Stomach (tissue), 4 donors: ENCODE data around the gene DACH1.

Source experiments
- EP300 ChIP-seq: sonication (generic); formaldehyde crosslinking; IDR thresholded peaks from one replicate; pipeline ENCODE4 v1.6.1; 2017; ENCODE audit warnings: antibody characterized with exemption
- POLR2A ChIP-seq, 4 donors: fragments of 450-650 bp; IDR thresholded peaks; one replicate each; pipeline ENCODE4 v1.6.1; 2016; ENCODE audit warnings: antibody characterized with exemption in 4 of 4, control low read depth in 2 of 4, mild to moderate bottlenecking in 1 of 4, moderate library complexity in 1 of 4
- POLR2AphosphoS5 ChIP-seq, 3 donors: sonication (generic); formaldehyde crosslinking; IDR thresholded peaks; one replicate each; pipeline ENCODE4 v1.6.1; 2016; ENCODE audit warnings: antibody characterized with exemption in 3 of 3
- TF ChIP-seq, protein P1 (sequence below), 7 experiments: fragments of 450-650 bp in 4 of 7; fragments of 200-600 bp in 3 of 7; sonication (generic) in 3 of 7; IDR thresholded peaks; one replicate each; pipeline ENCODE4 v1.5.1; 2016 to 2019; ENCODE audit warnings: antibody characterized with exemption in 7 of 7, control low read depth in 2 of 7, mild to moderate bottlenecking in 1 of 7

DNA sequence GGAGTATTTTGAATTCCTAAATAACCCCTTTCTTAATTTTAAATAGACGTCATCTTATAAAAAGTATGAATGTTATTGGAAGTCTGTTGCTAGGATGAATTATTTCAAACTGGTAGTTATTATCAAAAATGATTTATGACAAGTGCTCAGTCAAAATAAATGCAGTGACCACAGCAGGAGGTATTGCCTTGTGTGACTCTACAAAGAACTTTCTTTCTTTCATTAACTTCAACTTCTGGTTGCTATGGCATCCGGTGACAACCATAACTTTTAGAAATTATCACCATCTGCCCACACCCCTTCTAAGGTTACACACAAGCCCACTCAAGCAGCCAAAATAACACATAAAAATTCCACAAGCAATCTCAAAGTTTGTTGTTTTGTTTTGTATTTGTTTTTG, 189.9 kb downstream of the DACH1 start:
- TF ChIP-seq, protein P1, sequence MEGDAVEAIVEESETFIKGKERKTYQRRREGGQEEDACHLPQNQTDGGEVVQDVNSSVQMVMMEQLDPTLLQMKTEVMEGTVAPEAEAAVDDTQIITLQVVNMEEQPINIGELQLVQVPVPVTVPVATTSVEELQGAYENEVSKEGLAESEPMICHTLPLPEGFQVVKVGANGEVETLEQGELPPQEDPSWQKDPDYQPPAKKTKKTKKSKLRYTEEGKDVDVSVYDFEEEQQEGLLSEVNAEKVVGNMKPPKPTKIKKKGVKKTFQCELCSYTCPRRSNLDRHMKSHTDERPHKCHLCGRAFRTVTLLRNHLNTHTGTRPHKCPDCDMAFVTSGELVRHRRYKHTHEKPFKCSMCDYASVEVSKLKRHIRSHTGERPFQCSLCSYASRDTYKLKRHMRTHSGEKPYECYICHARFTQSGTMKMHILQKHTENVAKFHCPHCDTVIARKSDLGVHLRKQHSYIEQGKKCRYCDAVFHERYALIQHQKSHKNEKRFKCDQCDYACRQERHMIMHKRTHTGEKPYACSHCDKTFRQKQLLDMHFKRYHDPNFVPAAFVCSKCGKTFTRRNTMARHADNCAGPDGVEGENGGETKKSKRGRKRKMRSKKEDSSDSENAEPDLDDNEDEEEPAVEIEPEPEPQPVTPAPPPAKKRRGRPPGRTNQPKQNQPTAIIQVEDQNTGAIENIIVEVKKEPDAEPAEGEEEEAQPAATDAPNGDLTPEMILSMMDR (IDR thresholded peaks at IDR 0.05) = no peak
- TF ChIP-seq POLR2A (IDR thresholded peaks at IDR 0.05) (no peak), POLR2AphosphoS5 (IDR thresholded peaks at IDR 0.05) (no peak), EP300 (no peak)
